Activated CD4-positive, alpha-beta T cell treated with anti-CD3 and anti-CD28 coated beads, Interleukin-10, Interleukin-2, amounts not matched to agents 100 ng/mL and 50 ng/mL, durations not matched to agents 16 hours and 8 hours (primary cell): ENCODE measurements around the gene SLC25A12.

Experiments used
- DNase-seq: peaks from one replicate; pipeline ENCODE4 v3.0.0-alpha.2; 2020

SLC25A12 gene

DNA sequence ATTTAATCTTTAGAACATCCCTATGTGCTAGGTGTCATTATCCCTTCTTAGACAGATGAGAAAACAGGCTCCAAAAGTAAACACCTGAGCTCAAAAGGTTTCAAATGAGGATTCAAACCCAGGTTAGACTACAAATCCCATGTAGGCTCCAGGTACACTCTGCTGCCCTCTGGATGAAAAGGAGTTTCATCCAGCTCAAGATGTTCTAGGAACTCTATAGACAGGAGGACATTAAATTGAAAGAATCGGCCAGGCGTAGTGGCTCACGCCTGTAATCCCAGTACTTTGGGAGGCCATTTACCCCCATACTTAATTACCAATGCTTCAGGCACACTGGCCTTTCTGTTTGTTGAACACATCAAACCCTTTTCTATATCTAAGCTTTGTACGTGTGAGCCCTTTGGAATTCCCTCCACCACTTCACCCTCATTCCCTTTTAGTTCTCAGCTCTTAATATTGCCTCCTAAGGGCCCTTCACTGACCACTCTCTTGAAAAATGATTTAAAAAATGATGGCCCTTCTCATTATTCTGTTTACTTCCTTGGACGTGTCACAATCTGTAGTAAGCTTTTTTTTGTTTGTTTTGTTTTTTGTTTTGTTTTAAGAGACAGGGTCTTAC, 10.7 kb downstream of the SLC25A12 start:
- no peak for DNase-seq

DNA sequence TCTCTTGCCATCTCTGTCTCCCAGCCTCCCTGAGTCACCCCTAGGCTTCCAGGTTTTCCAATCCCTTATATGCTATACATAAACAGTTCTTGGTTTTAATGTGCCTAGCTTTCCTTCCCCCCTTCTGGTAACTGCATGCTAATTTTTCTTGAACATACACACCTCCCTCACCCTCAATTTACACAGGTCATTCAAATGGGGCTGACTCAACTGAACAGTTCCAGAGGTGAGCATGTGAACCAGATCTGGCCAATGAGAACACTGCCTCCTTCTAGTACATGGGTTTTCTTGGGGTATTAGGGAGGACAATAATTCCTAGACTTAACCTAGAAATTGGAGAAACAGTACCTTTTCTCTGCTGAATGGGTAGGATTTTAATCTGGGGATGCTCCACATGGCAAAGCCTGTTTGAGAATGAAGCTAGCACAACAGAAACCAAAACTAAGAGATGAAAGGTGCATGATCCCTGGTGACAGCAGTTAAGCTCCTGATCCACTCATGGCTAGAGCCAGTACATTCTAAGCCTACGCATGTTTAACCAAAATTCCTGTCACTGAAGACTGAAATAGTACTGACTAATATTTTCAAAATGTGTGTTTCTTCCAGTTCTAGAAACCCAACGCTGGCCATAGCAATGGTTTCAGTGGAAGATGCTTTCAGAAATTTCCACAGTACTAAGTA, 11.8 kb downstream of the SLC25A12 start:
- peak; percentile 48 for DNase-seq

DNA sequence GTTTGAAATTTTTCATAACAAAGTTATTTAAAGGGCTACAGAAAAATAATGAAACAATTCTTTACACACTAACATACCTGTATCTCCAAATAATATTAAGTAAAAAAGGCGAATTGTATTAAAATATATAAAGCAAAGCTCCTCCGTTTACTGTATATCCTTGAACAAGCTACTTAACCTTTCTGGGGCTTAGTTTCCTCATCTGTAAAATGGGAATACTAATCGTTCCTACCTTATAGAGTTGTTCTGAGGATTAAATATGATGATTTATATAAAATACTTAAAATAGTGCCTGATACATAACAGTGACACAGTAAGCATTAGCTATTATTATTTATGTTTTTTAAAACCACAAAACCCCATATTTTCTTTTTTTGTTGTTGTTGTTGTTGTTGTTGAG, 13.3 kb downstream of the SLC25A12 start:
- DNase-seq: no peak

DNA sequence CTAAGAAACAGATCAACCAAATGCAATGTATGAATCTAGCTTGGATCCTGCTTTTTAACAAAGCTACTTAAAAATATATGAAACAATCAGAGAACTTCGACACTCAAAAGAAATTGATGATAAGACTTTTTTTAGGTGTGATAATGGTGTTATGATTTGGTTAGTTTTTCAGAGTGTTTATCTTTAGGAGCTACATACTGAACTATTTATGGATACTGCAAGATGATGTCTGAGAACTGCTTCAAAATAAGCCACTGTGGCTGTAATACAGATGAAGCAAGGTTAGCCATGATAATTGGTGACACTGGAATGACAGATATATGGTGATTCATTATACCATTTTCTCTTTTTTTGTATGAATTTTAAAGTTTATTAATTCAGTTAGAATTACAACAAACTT, 14.2 kb downstream of the SLC25A12 start:
- no peak for DNase-seq

DNA sequence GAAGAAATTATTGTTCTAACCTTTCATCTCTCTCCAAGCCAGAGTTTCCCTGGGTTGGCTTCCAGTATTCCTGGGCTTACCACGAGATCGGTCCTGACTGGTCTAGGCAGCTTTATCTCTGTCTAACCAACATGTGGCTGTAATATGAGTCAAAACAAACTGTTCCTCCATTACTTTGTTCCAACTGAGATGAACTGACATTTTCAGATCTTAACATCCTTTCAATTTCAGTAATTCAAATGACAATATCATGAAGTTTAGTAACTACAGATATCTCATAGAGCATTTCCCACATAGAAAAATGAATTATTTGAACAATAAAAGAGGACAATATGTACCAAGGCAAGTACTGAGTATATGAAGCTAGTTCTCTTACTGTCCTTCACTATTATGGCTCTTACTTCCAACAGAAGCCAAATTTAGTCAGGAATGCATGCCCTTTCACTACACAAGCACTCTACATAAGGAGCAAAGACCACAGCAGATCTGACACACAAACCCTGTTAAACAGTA, 15.5 kb downstream of the SLC25A12 start:
- DNase-seq: peak; percentile 68

DNA sequence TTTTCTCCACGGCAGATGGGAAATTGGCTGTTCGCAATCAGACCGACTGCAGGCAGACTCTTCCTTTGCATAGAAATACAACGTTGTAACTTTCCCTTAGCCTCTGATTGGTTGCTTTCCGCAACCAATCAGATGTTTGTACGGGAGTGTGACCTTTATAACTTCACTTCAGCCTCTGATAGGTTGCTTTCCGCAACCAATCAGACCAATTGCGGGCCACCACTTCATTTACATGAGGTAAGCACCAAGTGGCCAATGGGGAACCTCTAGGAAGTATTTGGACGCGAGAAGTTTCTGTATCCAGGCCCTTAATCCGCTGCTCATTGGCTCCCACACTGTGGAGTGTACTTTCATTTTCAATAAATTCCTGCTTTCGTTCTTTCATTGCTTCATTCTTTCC, 19.1 kb downstream of the SLC25A12 start:
- DNase-seq: no peak

DNA sequence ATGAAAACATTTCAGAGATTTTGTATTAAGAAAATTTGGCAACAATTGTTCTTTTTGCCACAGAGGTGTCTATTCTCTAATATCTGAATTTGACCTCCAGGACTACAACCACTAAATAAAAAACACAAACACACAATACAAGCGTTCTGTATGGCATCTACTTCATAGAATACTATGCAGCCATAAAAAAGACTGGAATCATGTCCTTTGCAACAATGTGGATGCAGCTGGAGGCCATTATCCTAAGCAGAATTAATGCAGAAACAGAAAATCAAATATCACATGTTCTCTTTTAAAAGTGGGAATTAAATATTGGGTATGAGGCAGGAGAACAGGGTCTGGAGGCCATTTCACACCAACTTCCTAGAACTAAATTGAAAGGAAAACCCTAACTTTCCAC, 19.5 kb downstream of the SLC25A12 start:
- DNase-seq: no peak

DNA sequence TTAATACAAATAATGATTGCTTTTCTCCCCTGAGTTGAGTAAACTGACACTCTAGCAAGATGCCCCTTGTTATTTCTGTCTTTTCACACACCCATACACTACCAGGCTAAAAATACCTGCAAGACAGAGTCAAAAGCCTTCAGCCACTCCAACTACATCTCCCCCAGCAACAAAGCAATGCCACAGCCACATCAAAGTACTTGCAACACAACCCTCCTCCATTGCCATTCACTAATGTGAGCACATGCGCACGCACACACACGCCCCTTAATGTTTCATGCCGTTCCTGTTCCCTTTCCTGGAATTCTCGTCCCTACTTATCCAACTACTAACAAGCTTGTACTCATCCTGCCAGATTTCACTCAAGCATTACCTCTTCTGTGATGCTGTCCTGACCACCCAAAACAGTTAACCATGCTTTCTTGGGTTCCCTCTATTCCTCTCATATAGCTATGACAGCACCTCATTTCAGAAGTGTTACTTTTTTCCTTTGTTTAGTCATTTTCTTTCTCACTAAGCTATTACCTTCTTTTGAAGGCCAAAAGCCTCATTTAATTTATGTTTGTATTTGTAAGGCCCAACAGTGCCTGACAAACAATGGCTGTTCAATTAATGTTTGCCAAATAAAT, 29.6 kb downstream of the SLC25A12 start:
- peak; percentile 24 for DNase-seq

DNA sequence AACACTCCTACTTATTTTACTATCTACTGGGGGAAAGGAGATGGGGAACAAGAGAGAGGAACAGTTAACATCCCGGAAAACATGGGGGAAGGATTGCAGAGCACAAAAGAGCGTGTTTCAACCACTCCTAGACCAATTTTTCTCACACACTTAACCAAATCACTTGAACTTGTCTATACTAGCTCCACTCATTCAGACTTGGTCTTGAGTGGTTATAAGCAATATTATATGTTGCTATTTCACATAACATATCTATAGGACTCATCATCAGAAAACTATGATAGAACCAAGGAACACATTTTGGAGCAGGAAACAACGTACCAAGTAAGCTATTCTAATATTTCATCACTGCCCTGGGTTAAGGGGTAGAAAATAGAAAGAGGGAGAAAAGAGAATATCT, 31.5 kb downstream of the SLC25A12 start:
- no peak for DNase-seq

DNA sequence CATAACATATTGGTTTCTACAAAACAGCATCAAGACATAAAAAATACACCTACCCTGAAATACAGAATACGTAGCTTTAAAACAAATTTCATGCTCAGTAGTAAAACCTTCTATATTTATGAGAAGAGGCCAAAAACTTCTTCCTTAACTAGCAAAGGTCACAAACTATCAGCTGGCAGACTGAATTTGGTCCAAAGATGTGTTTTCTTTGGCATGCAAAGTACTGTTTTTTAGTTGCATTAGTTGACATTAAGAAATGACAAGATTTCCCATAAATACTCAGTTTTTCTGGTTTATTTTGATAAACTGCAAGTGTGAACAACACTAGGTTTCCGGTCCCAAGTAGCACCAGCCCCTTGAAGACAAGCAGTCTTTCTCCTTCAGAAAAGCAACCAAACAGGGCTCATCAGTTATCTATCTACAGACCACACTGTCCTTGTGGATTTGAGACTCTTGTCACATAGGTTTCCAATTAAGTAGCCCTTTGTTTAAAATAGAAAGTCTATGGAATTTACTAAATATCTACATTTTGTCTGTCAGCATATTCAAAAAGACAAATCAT, 35.6 kb downstream of the SLC25A12 start:
- no peak for DNase-seq

DNA sequence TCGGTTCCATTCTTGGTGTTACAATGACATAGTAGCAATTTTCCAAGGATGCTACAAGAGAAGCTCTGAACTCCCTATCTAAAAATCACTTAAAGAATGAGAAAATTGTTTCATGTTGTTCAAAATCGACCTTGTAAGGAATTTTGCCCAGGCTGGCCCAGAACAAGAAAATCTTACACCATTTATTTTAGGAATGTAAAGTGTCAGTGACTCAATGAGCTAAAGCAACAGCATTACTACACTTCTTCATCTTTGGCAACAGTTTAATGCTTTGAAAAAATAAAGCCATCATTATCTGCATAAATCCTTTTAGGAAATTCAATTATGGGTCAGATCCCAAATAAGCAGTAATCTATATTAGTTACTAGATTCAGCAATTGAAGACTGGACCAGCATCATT, 38.6 kb downstream of the SLC25A12 start:
- DNase-seq: no peak

DNA sequence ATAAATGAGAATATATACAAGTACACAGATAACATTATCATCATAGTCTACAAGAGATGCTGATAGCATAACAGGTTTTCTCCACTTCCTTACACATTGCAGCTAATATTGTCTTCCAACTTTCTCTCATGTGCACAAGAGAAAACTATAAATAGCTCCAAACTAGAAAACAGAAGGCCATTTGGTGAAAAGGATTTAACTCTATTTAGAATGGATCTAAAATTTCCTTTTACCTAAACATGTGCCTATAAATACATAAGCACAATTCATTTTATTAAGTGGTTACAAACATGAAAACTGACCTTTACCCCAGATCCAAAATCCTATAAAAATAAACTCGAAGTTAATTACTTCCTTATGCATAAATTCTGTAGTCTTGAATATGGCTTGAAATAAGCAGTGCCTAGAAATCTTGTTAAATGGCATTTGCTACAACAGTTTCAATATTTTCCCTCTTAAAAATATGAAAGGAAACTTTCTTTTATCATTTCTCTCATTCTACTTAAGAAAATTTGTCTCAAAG, 41.6 kb downstream of the SLC25A12 start:
- no peak for DNase-seq

DNA sequence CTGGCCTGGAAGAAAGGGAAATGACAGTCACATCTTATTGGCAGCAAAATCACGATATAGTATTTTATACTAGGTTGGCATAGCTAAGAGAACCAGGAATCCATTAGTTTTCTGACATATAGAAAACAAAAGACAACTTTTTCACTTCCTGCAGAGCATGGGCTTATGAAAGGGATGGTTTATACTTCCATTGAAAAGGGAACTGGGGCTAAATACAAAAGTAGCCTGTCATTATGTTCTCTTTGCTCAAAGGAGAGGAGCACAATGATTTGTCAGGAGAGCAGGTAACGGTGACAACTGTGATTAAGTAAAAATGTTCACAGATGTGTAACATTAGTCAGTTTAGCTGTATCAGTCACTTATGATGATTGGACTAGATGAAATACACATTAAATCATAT, 46.4 kb downstream of the SLC25A12 start:
- no peak for DNase-seq

DNA sequence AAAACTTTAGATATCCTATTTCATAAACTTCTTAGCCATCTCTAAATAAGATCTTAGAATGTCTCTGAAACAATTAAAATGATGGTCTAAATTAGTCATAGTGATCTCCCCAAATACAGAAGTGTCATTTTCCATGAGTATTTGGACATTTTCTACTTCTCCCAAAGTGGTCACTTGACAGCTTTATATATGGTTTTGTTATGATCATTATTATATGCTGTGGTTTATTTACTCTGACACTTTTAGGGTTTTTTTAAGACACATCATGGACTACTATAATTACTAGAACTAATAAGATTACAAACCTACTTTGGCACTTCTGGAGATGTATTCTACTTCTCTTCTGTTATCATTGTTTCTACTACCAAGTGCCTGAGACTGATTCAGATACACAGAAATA, 47.1 kb downstream of the SLC25A12 start:
- no peak for DNase-seq

DNA sequence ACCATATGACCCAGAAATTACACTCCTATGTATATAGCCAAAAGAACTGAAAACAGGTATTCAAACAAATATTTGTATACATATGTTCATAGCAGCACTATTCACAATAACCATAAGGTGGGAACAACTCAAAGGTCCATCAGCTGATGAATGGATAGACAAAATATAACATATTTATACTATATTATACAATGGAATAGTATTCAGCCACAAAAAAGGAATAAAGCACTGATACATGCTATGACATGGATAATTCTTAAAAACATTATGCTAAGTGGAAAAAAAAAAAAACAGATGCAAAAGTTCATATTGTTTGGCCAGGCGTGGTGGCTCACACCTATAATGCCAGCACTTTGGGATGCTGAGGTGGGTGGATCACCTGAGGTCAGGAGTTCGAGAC, 52.0 kb downstream of the SLC25A12 start:
- no peak for DNase-seq

DNA sequence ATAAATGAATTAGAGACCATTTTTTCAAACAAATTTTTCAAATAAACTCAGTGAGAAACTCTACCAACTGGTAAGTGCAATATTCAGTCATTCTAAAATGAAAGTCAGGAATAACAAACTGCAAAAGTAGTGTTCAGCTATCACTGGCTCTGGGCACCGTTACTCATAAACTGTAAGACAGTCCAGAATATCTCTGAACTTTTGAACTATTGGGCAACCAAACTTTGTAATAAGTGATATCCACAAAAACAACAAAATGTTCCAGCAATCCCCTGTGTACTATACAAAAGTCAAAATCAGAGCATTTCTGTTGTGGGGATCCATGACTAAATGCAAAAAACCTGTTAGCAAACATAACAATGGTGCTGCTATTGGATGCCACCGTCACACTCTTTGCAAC, 56.3 kb downstream of the SLC25A12 start:
- DNase-seq: no peak

DNA sequence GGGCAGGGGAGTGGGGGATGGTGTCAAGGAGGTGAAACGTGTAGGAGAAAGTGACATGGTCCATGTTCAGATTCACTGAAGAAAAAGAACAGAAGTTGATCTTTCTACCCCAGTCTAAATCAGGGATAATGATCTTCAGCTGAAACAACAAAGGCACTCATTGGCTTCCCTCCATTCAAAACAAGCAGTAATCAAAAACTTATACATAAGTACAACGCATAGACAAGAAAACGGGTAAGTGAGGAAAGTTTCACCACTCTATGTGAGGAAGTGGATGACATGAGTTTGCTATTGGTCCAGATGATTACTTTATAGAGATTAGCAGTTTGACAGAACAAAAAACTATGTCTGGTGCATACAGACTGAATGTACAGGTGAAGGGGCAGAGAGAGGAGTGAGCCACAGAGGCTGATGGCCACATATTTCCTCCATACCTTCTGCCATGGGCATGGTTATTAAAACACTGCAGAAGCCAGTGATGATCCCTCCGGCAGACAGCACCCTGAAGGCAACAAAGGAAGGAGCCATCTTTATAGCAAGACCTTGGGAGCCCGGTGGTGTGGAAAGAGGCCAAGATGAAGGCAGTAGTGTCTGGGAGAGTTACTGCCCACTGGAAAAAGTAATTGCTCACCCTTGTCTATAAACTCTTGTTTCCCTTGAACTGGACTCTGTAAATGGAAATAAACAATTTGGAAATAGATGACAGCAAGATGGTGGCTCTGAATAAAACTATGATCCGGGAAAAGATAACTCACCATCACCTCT, 57.7 kb downstream of the SLC25A12 start:
- DNase-seq: no peak

DNA sequence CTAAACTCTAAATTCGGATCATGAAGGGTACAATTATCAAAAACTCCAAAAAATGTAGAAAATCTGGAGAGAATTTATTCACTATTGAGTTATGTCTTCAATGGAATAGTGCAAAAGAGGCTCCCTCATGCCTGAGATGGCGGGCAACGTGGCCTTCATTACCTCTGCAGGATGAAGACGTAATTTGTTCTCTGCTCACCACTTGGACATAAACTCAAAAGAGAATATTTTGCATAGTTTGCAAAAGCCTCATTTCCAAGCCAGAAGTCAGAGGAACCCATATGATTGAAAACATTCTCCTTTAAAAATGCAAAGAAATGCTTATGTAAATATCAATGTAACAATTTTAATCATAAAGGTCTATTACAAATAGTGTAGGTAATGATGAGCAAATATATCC, 58.7 kb downstream of the SLC25A12 start:
- no peak for DNase-seq

DNA sequence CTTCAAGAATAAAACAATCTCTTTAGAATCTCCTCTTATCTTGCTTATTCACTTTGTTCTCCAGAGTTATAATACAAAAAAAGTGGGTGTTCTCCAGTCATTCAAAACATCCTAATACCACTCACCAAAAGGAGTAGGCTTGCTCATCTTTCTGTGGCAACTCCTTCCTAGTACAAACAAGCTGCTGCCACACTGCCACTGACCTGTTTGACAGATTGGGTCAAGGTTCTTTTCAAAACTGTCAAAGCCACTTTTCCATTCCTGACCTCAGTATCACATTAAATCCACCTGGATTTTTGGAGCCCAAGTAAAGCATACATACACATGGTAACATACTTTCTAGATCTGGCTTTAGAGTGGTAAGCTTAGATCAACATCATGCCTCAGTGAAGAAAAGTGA, 59.8 kb downstream of the SLC25A12 start:
- no peak for DNase-seq

DNA sequence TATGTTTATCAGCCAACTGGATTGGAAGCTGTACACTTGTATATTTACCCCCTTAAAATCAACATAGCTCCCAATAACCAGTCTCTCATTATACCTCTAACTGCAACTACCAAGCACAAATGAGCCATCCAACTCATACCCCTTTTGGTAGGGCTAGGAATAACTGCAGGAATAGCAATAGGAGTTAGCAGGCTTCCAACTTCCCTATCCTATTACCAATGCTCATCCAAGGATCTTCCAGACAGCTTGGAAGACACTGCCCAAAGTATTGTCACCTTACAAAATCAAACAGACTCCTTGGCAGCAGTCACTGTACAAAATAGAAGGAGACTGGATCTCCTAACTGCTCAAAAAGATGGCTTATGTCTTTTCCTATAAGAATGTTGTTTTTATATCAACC, 61.6 kb downstream of the SLC25A12 start:
- DNase-seq: no peak

DNA sequence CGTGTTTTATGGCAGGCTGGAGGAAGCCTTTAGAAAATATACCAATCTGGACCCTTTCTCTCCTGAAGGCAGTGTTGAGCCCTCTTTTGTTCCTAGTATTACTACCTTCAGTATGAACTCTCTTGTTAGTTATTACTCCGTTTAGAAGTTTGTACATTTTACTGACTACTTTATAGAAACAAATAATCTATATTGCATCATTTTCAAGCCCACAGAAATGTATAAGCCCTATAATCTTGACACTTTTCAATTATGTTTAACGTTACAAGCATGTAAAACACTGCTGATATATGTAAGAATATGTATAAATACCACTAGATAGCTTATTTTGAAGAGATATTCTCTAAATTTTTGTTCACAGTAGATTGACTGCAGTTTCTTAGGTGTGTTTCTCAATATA, 64.0 kb downstream of the SLC25A12 start:
- no peak for DNase-seq

DNA sequence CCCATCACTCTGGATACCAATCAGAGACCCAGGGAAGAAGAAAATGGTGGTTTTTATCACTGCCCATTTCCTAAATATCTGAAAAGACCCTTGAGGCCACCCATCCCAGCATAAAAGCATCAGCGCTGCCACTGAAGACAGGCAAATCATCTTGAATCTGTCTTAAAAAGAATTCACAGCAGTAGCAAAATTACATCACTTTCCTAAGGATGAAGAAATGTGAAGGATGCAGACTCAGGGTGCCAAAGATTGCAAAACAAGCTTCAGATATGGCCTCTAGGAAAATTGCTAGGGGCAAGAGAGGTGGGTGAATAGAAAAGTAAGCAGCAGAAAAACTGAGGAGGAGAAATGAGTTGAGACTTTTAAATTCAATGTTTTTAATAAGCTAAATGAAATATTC, 70.0 kb downstream of the SLC25A12 start:
- DNase-seq: no peak
